ENCODE results near the gene MELTF.

DNA sequence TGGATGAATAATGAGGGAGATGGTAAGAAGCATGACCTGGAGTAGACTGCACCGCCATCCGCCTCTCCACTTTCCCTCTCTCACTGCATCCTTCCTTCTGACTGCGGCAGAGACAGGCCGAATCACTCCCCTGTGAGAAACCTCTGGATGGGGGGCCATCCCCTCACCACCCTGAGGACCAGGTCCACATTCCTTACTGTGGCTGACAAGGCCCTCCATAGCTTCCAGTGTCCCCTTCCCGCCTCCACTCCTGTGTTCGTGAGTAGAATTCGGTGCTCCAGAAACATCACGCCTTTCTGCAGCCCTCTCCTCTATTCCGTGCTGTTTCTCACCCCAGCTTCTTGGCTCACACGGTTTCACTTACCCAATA, 63.8 kb downstream of the MELTF start:
- no peak for TF ChIP-seq FOSL2 (IDR thresholded peaks at IDR 0.05)
- no peak for TF ChIP-seq FOSL2 (CRISPR knock-in tag; IDR thresholded peaks at IDR 0.05)
- TF ChIP-seq POLR2AphosphoS2 (conservative IDR thresholded peaks at IDR 0.05; ENCODE audit: low read length) = no peak
- TF ChIP-seq KDM1A (IDR thresholded peaks at IDR 0.05; ENCODE audit: low read depth) = no peak
- TF ChIP-seq, protein P1, sequence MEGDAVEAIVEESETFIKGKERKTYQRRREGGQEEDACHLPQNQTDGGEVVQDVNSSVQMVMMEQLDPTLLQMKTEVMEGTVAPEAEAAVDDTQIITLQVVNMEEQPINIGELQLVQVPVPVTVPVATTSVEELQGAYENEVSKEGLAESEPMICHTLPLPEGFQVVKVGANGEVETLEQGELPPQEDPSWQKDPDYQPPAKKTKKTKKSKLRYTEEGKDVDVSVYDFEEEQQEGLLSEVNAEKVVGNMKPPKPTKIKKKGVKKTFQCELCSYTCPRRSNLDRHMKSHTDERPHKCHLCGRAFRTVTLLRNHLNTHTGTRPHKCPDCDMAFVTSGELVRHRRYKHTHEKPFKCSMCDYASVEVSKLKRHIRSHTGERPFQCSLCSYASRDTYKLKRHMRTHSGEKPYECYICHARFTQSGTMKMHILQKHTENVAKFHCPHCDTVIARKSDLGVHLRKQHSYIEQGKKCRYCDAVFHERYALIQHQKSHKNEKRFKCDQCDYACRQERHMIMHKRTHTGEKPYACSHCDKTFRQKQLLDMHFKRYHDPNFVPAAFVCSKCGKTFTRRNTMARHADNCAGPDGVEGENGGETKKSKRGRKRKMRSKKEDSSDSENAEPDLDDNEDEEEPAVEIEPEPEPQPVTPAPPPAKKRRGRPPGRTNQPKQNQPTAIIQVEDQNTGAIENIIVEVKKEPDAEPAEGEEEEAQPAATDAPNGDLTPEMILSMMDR (IDR thresholded peaks at IDR 0.05) = no peak
- TF ChIP-seq ZFP36 (IDR thresholded peaks at IDR 0.05; ENCODE audit: borderline replicate concordance, partially characterized antibody) = no peak
- TF ChIP-seq, protein P2, sequence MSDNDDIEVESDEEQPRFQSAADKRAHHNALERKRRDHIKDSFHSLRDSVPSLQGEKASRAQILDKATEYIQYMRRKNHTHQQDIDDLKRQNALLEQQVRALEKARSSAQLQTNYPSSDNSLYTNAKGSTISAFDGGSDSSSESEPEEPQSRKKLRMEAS (IDR thresholded peaks at IDR 0.05) = no peak
- TF ChIP-seq MYC (IDR thresholded peaks at IDR 0.05; ENCODE audit: borderline replicate concordance, low read length) = no peak
- TF ChIP-seq, protein P3, sequence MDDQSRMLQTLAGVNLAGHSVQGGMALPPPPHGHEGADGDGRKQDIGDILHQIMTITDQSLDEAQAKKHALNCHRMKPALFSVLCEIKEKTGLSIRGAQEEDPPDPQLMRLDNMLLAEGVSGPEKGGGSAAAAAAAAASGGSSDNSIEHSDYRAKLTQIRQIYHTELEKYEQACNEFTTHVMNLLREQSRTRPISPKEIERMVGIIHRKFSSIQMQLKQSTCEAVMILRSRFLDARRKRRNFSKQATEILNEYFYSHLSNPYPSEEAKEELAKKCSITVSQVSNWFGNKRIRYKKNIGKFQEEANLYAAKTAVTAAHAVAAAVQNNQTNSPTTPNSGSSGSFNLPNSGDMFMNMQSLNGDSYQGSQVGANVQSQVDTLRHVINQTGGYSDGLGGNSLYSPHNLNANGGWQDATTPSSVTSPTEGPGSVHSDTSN (IDR thresholded peaks at IDR 0.05) = no peak
- TF ChIP-seq EP300 (IDR thresholded peaks at IDR 0.05) = no peak

All from A549 (cell line).